T-cell (primary cell): Measurements from ENCODE around the gene ZBTB17. TPM values are rescaled to one million over a fixed set of nuclear protein-coding genes. Genes with fewer than 3 reads are reported as not detected.

Experiments used
- ATAC-seq, 4 experiments: fragments of 200-7000 bp in 3 of 4; fragments of 150-1000 bp in 1 of 4; cut with Tn5 transposase; replicated peaks in 1 of 4; 1 replicate in 3 of 4; 2 replicates in 1 of 4; pipeline ENCODE4 v1.10.0; 2021; ENCODE audit warnings: moderate library complexity in 3 of 4, mild to moderate bottlenecking in 2 of 4, moderate number of reproducible peaks in 1 of 4
- CTCF ChIA-PET, 2 donors: fragments of 300-600 bp; sonication (Branson Sonifier 250); formaldehyde crosslinking; loops; one replicate each; lab custom pipeline; 2022; ENCODE audit warnings: antibody characterized with exemption in 2 of 2; lab: Charles Lee
- POLR2A ChIA-PET, 2 donors: fragments of 300-600 bp; sonication (Branson Sonifier 250); formaldehyde crosslinking; loops; one replicate each; lab custom pipeline; 2022; ENCODE audit warnings: antibody characterized with exemption in 2 of 2; lab: Charles Lee
- DNase-seq, 35 experiments: peaks; one replicate each; pipeline versions ENCODE4 v3.0.0 to v3.0.0-alpha.2; 2013 to 2023
- H3K27ac ChIP-seq: one replicate; pipeline ENCODE4 v1.5.1; 2013; ENCODE audit warnings: low read length
- H3K27me3 ChIP-seq, 2 experiments: replicated peaks in 1 of 2; 1 replicate in 1 of 2; 2 replicates in 1 of 2; pipeline versions ENCODE4 v1.6.1 to v1.7.0; 2013; ENCODE audit warnings: low read length in 1 of 2, mixed read lengths in 1 of 2; ENCODE audit not compliant: control insufficient read depth in 2 of 2, insufficient read depth in 2 of 2; ENCODE audit errors: extremely low read depth in 1 of 2
- H3K36me3 ChIP-seq, 2 donors: 1 replicate in 1 of 2; 2 replicates in 1 of 2; pipeline versions ENCODE4 v1.6.1 to v1.7.0; 2013; ENCODE audit warnings: low read length in 1 of 2; ENCODE audit not compliant: control insufficient read depth in 2 of 2, insufficient read depth in 1 of 2; ENCODE audit errors: extremely low read depth in 1 of 2
- H3K4me1 ChIP-seq, 2 experiments: 1 replicate in 1 of 2; 2 replicates in 1 of 2; pipeline versions ENCODE4 v1.6.1 to v1.7.0; 2013; ENCODE audit warnings: low read length in 2 of 2, mixed read lengths in 1 of 2; ENCODE audit not compliant: insufficient read depth in 2 of 2, control insufficient read depth in 1 of 2; ENCODE audit errors: extremely low read depth in 1 of 2
- H3K4me3 ChIP-seq, 2 donors: 1 replicate in 1 of 2; 2 replicates in 1 of 2; pipeline versions ENCODE4 v1.5.1 to v1.7.0; 2013; ENCODE audit warnings: mild to moderate bottlenecking in 2 of 2, low read length in 1 of 2, moderate library complexity in 1 of 2; ENCODE audit not compliant: control insufficient read depth in 1 of 2; ENCODE audit errors: extremely low read depth in 1 of 2
- H3K9me3 ChIP-seq: 2 replicates; pipeline ENCODE4 v1.7.0; 2013
- H3K27ac Mint-ChIP-seq, 2 donors: one replicate each; pipeline ENCODE4 v1.8.0; 2020 to 2021; ENCODE audit warnings: mild to moderate bottlenecking in 2 of 2, mixed read lengths in 2 of 2
- H3K27me3 Mint-ChIP-seq, 2 donors: one replicate each; pipeline ENCODE4 v1.8.0; 2021 to 2022; ENCODE audit warnings: mixed read lengths in 2 of 2
- H3K36me3 Mint-ChIP-seq: one replicate; pipeline ENCODE4 v1.8.0; 2021; ENCODE audit warnings: mixed read lengths
- H3K4me1 Mint-ChIP-seq, 3 donors: one replicate each; pipeline ENCODE4 v1.8.0; 2020 to 2022; ENCODE audit warnings: mixed read lengths in 3 of 3, mild to moderate bottlenecking in 1 of 3
- H3K4me3 Mint-ChIP-seq, 3 donors: one replicate each; pipeline ENCODE4 v1.8.0; 2020 to 2022; ENCODE audit warnings: mild to moderate bottlenecking in 3 of 3, mixed read lengths in 3 of 3, moderate library complexity in 3 of 3
- H3K9me3 Mint-ChIP-seq, 3 donors: one replicate each; pipeline ENCODE4 v1.8.0; 2020 to 2022; ENCODE audit warnings: mixed read lengths in 3 of 3
- WGBS: methylation state at CpG from one replicate; pipeline ENCODE4 v1.1.5; 2013; ENCODE audit warnings: missing lambda C conversion rate; ENCODE audit not compliant: insufficient coverage; 5-methylcytosine and 5-hydroxymethylcytosine counted together
- total RNA-seq, 35 experiments: library from RNA in 6 of 35; stranded (reverse) in 6 of 35; fragments of 120-200 nt in 1 of 35; gene quantifications; one replicate each; pipeline versions ENCODE4 v1.2.1 to v1.2.4 and lab custom pipeline; 2013 to 2026

ZBTB17 gene
- total RNA-seq, 5 donors from 2014 or later (not counting 1 experiment from before 2014, with no cell fraction given) = 66.6 to 82.6 (median 78.3) TPM

DNA sequence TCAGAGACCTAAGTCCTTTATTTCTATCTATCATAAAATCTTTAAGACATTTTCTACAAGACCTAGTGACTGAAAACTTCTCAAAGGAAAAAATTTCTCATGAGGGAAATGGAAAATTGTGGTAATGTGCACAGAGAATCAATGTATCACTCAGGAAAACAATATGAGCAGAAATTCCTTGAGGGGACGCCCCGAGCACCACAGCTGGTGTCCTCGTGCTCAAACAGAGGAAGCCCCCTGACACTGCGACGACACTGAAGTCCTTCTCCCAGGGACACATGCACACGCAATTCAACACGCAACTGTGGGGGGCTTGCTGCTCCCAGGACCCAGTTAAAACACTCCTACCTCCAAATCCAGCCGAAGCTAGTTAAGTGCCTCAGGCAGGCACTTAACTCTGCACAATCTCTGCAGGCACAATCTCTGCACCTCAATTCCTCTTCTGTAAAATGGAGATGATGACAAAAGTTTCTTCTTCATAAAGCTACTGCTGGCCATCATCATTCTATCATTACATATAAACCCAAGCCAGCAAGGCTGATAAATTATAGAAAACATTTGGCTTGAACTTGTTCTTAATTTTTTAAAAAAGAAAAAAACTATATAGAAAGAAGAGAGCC lies 16.0 kb downstream of the ZBTB17 start:
- no peak for DNase-seq
- Histone ChIP-seq H3K4me3 (no peak overlapping the region), H3K9me3 (no peaks in the 10 kb centered on the region), H3K27ac (no peak overlapping the region), H3K4me1 (peaks cover 6 to 30% of the 10 kb centered on the region in 2 experiments), H3K27me3 (no peaks in the 10 kb centered on the region), H3K36me3 (peaks cover 0 to 7% of the 10 kb centered on the region in 2 donors)
- ChIA-PET CTCF (no interaction called here), POLR2A (no interaction called here)
- no peak overlapping the region for H3K4me3 Mint-ChIP-seq
- H3K27ac Mint-ChIP-seq = peak overlapping the region in 1 of 2 donors; percentile 39
- H3K36me3 Mint-ChIP-seq = peaks cover 21% of the 10 kb centered on the region
- WGBS = 57% methylated on average over 7 of the region's 8 CpGs
- H3K9me3 Mint-ChIP-seq = no peaks in the 10 kb centered on the region
- ATAC-seq = no peak
- H3K4me1 Mint-ChIP-seq = peaks cover 66 to 80% (median 71%) of the 10 kb centered on the region in 3 donors
- no peaks in the 10 kb centered on the region for H3K27me3 Mint-ChIP-seq

DNA sequence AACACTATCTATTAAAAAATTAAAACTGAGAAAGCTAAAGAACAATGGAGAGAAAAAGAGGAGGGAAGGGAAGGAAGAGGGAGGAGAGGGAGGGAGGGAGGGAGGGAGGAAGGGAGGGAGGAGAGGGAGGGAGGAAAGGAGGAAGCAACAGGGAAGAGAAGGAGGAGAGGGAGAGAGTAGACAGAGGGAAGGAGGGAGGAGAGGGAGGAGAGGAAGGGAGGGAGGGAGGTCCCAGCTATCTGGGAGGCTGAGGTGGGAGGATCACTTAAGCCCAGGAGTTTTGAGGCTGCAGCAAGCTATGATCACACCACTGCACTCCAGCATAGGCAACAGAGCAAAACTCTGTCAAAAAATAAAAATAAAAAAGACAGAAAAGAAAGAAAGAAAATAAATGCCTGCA lies 16.5 kb downstream of the ZBTB17 start:
- POLR2A ChIA-PET = interaction anchor here (0.6 to 0.8 kb wide), 2 partner anchors 363 to 986 kb away, joined by 3 read pairs; no protein-coding TSS in a partner anchor

DNA sequence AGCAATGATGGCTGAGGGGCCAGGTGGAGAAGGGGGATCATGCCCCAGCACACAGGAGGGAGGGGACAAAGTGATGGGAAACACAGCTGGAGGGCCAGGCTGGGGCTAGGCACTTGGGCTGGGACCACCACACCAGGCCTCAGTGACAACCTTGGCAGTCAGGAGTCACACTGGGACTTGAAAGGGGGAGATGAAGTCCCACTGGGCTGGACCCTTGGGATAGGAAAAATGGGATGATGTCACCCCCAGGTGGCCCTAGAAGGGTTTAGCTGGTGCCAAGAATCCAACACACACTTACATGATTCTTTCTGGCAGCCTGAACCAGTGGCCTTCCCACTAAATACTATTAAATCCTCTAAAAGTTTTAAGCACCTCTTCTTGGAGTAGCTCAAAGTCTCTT lies 17.1 kb downstream of the ZBTB17 start:
- no peaks in the 10 kb centered on the region for H3K27me3 ChIP-seq
- Mint-ChIP-seq H3K27me3 (no peaks in the 10 kb centered on the region), H3K27ac (no peak overlapping the region), H3K36me3 (peaks cover 21% of the 10 kb centered on the region), H3K4me3 (no peak overlapping the region), H3K9me3 (no peaks in the 10 kb centered on the region), H3K4me1 (peaks cover 65 to 79% (median 71%) of the 10 kb centered on the region in 3 donors)
- ChIA-PET CTCF (no interaction called here), POLR2A (interaction anchor here (0.5 to 0.8 kb wide), 4 partner anchors 37 to 987 kb away, joined by 3 to 5 read pairs (median 3); no protein-coding TSS in a partner anchor)
- H3K27ac ChIP-seq = no peak overlapping the region
- H3K36me3 ChIP-seq = peaks cover 0 to 7% of the 10 kb centered on the region in 2 donors
- no peaks in the 10 kb centered on the region for H3K9me3 ChIP-seq
- no peak for DNase-seq
- H3K4me3 ChIP-seq = no peak overlapping the region
- ATAC-seq = no peak
- H3K4me1 ChIP-seq = peaks cover 6 to 31% of the 10 kb centered on the region in 2 experiments

More for the DNA sequence above, 16.5 kb downstream of the ZBTB17 start:
- Mint-ChIP-seq H3K9me3 (no peaks in the 10 kb centered on the region), H3K4me1 (peaks cover 65 to 79% (median 71%) of the 10 kb centered on the region in 3 donors), H3K27me3 (no peaks in the 10 kb centered on the region), H3K36me3 (peaks cover 21% of the 10 kb centered on the region), H3K4me3 (no peak overlapping the region), H3K27ac (peak overlapping the region in 1 of 2 donors; percentile 23)
- ATAC-seq = no peak
- no peak for DNase-seq
- H3K36me3 ChIP-seq = peaks cover 0 to 7% of the 10 kb centered on the region in 2 donors
- H3K27ac ChIP-seq = no peak overlapping the region
- H3K27me3 ChIP-seq = no peaks in the 10 kb centered on the region
- CTCF ChIA-PET = no interaction called here
- H3K4me1 ChIP-seq = peaks cover 6 to 29% of the 10 kb centered on the region in 2 experiments
- H3K4me3 ChIP-seq = no peak overlapping the region
- no peaks in the 10 kb centered on the region for H3K9me3 ChIP-seq

GRCh38 chr1:15958111-15958510 lies 17.8 kb downstream of the ZBTB17 start:
- Histone ChIP-seq H3K36me3 (peaks cover 0 to 9% of the 10 kb centered on the region in 2 donors), H3K27ac (no peak overlapping the region), H3K9me3 (no peaks in the 10 kb centered on the region), H3K4me1 (peaks cover 6 to 35% of the 10 kb centered on the region in 2 experiments), H3K4me3 (no peak overlapping the region), H3K27me3 (no peaks in the 10 kb centered on the region)
- ChIA-PET POLR2A (interaction anchor here (0.5 to 0.6 kb wide), 3 partner anchors 12 to 671 kb away, joined by 3 to 7 read pairs (median 5); no protein-coding TSS in a partner anchor), CTCF (interaction anchor here in 1 of 2 donors (0.6 kb wide), 2 partner anchors 28 to 89 kb away, joined by 3 to 9 read pairs; no protein-coding TSS in a partner anchor)
- Mint-ChIP-seq H3K4me3 (no peak overlapping the region), H3K36me3 (peaks cover 17% of the 10 kb centered on the region), H3K4me1 (peaks cover 63 to 79% (median 69%) of the 10 kb centered on the region in 3 donors), H3K27ac (peak overlapping the region in 1 of 2 donors; percentile 47), H3K9me3 (no peaks in the 10 kb centered on the region), H3K27me3 (no peaks in the 10 kb centered on the region)
- no peak for DNase-seq
- no peak for ATAC-seq
- 100% methylated on average over 3 of the region's 5 CpGs for WGBS

DNA sequence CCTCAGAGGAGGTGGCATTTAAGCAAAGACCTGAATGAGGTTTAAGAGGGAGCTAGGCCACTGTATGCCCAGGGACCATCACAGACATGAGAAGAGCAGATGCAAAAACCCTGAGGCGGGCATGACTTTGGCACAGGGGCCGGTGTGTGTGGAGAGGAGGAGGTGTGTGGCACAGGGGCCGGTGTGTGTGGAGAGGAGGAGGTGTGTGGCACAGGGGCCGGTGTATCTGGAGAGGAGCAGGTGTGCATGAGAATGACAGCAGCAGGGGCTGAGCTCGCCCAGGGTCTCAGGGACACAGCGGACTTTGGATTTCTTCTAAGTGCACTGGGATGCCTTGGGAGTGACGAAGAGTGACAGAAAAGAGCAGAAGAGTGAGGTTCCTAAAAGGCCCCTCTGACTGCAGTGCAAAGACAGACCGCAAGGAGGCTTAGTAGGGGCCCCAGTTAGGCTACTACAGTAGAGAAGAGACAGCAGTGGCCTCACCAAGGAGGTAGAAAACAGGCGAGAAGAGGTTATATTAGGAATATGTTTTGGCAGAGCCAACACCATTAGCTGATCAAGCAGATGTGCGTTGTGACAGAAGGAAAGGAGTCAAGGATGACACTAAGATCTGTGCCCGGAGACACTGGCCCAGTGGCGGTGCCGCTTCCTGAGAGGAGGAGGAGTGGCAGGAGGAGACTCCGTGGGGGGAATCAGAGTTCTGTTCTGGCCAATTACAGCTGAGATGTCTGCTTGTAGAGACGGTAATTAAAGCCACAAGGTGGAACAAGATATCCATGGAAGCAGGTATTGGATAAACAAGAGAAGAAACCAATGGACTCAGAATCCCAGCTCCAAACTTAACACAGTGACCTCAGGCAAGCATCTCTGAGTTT lies 18.4 kb downstream of the ZBTB17 start:
- Histone ChIP-seq H3K4me3 (no peak overlapping the region), H3K9me3 (no peaks in the 10 kb centered on the region), H3K36me3 (peaks cover 2 to 14% of the 10 kb centered on the region in 2 donors), H3K4me1 (peaks cover 6 to 40% of the 10 kb centered on the region in 2 experiments), H3K27ac (no peak overlapping the region), H3K27me3 (no peaks in the 10 kb centered on the region)
- ChIA-PET POLR2A (interaction anchor here in 1 of 2 donors (0.6 kb wide), 2 partner anchors 12 to 15 kb away, joined by 3 to 7 read pairs; no protein-coding TSS in a partner anchor), CTCF (interaction anchor here (0.6 to 1.2 kb wide), 3 partner anchors 27 to 142 kb away, joined by 3 to 9 read pairs (median 8); no protein-coding TSS in a partner anchor)
- peak overlapping the region in 1 of 2 donors; percentile 47 for H3K27ac Mint-ChIP-seq
- ATAC-seq (no peak), DNase-seq (no peak)
- peaks cover 66 to 79% (median 72%) of the 10 kb centered on the region in 3 donors for H3K4me1 Mint-ChIP-seq
- peaks cover 17% of the 10 kb centered on the region for H3K36me3 Mint-ChIP-seq
- 87% methylated on average over 13 of the region's 15 CpGs for WGBS
- H3K27me3 Mint-ChIP-seq = no peaks in the 10 kb centered on the region
- no peak overlapping the region for H3K4me3 Mint-ChIP-seq
- H3K9me3 Mint-ChIP-seq = no peaks in the 10 kb centered on the region

- Histone ChIP-seq H3K9me3 (no peaks in the 10 kb centered on the region), H3K36me3 (peaks cover 6 to 14% of the 10 kb centered on the region in 2 donors), H3K4me1 (peaks cover 12 to 53% of the 10 kb centered on the region in 2 experiments), H3K4me3 (no peak overlapping the region), H3K27me3 (no peaks in the 10 kb centered on the region), H3K27ac (no peak overlapping the region)
- H3K36me3 Mint-ChIP-seq = peaks cover 14% of the 10 kb centered on the region
- ATAC-seq = peak in 1 of 4 experiments; percentile 24
- H3K4me3 Mint-ChIP-seq = no peak overlapping the region
- peak overlapping the region in 1 of 2 donors; percentile 77 for H3K27ac Mint-ChIP-seq
- H3K27me3 Mint-ChIP-seq = no peaks in the 10 kb centered on the region
- H3K4me1 Mint-ChIP-seq = peaks cover 75 to 84% (median 81%) of the 10 kb centered on the region in 3 donors
- no peaks in the 10 kb centered on the region for H3K9me3 Mint-ChIP-seq
- ChIA-PET CTCF (interaction anchor here in 1 of 2 donors (1.0 kb wide), 1 partner anchor 82 kb away, joined by 3 read pairs; no protein-coding TSS in a partner anchor), POLR2A (no interaction called here)
- DNase-seq = no peak
These were observed 19.8 kb downstream of the ZBTB17 start for GRCh38 chr1:15956150-15956549.
